Mucosa of rectum (tissue), 2 donors: Measurements from ENCODE around the gene MAB21L3.

Experiments used
- H3K27ac ChIP-seq, 2 donors: one replicate each; pipeline ENCODE4 v1.7.0; 2013; ENCODE audit warnings: inconsistent platforms in 2 of 2, low read depth in 2 of 2, low read length in 2 of 2
- H3K27me3 ChIP-seq, 2 donors: one replicate each; pipeline ENCODE4 v1.7.0; 2013; ENCODE audit warnings: low read length in 2 of 2; ENCODE audit not compliant: control insufficient read depth in 2 of 2, insufficient read depth in 2 of 2
- H3K36me3 ChIP-seq, 2 donors: one replicate each; pipeline ENCODE4 v1.7.0; 2013; ENCODE audit warnings: low read length in 2 of 2; ENCODE audit not compliant: control insufficient read depth in 2 of 2, insufficient read depth in 2 of 2
- H3K4me1 ChIP-seq, 2 donors: one replicate each; pipeline ENCODE4 v1.7.0; 2013; ENCODE audit warnings: low read length in 2 of 2, mild to moderate bottlenecking in 1 of 2; ENCODE audit not compliant: control insufficient read depth in 2 of 2, insufficient read depth in 2 of 2
- H3K4me3 ChIP-seq, 2 donors: one replicate each; pipeline ENCODE4 v1.7.0; 2013; ENCODE audit warnings: low read length in 2 of 2
- H3K9ac ChIP-seq, 2 donors: one replicate each; pipeline ENCODE4 v1.7.0; 2013; ENCODE audit warnings: low read length in 2 of 2, low read depth in 1 of 2, mild to moderate bottlenecking in 1 of 2
- H3K9me3 ChIP-seq, 2 donors: one replicate each; pipeline ENCODE4 v1.7.0; 2013; ENCODE audit warnings: low read length in 2 of 2; ENCODE audit not compliant: control insufficient read depth in 2 of 2
- donor health status: healthy.
- donor health status: Normal muscosa, but diverticular disease.

MAB21L3 gene

GRCh38 chr1:116110567-116111523 lies at the start of gene MAB21L3:
TSS of gene MAB21L3 (plus strand) at chr1:116111399. CDS start at chr1:116112616, 1,217 bp downstream.
- H3K9me3 ChIP-seq, result no peaks in the 10 kb centered on the region
- peak within 1 kb of the TSS; percentile 54 to 67 for H3K9ac ChIP-seq
- H3K36me3 ChIP-seq, result no peaks in the 10 kb centered on the region
- H3K4me3 ChIP-seq, result peak within 1 kb of the TSS; percentile 57 to 60
- peak within 1 kb of the TSS; percentile 92 to 96 for H3K27ac ChIP-seq
- H3K27me3 ChIP-seq, result no peaks in the 10 kb centered on the region
- H3K4me1 ChIP-seq, result peaks cover 20 to 30% of the 10 kb centered on the region in 2 donors

- no peaks in the 10 kb centered on the region for H3K36me3 ChIP-seq
- no peak overlapping the region for H3K9ac ChIP-seq
- H3K4me1 ChIP-seq, result no peaks in the 10 kb centered on the region
- H3K27me3 ChIP-seq, result no peaks in the 10 kb centered on the region
- no peak overlapping the region for H3K27ac ChIP-seq
- H3K4me3 ChIP-seq, result no peak overlapping the region
- H3K9me3 ChIP-seq, result no peaks in the 10 kb centered on the region
These were observed 49.0 kb upstream of the MAB21L3 start for GRCh38 chr1:116062201-116062600.

GRCh38 chr1:116064616-116065015 lies 46.6 kb upstream of the MAB21L3 start:
- no peaks in the 10 kb centered on the region for H3K4me1 ChIP-seq
- no peaks in the 10 kb centered on the region for H3K27me3 ChIP-seq
- H3K9me3 ChIP-seq, result no peaks in the 10 kb centered on the region
- no peak overlapping the region for H3K27ac ChIP-seq
- H3K9ac ChIP-seq, result no peak overlapping the region
- H3K36me3 ChIP-seq, result no peaks in the 10 kb centered on the region
- H3K4me3 ChIP-seq, result no peak overlapping the region

- Histone ChIP-seq H3K4me3 (no peak overlapping the region), H3K27me3 (no peaks in the 10 kb centered on the region), H3K9ac (no peak overlapping the region), H3K4me1 (no peaks in the 10 kb centered on the region), H3K9me3 (no peaks in the 10 kb centered on the region), H3K27ac (peak overlapping the region in 1 of 2 donors; percentile 37), H3K36me3 (no peaks in the 10 kb centered on the region)
These were observed 44.2 kb upstream of the MAB21L3 start for GRCh38 chr1:116066868-116067565.

- H3K36me3 ChIP-seq, result no peaks in the 10 kb centered on the region
- H3K4me1 ChIP-seq, result no peaks in the 10 kb centered on the region
- H3K4me3 ChIP-seq, result no peak overlapping the region
- peak overlapping the region in 1 of 2 donors; percentile 37 for H3K27ac ChIP-seq
- no peaks in the 10 kb centered on the region for H3K9me3 ChIP-seq
- no peak overlapping the region for H3K9ac ChIP-seq
- H3K27me3 ChIP-seq, result no peaks in the 10 kb centered on the region
These were observed 43.7 kb upstream of the MAB21L3 start for GRCh38 chr1:116067566-116067890.

GRCh38 chr1:116075575-116075974 lies 35.6 kb upstream of the MAB21L3 start:
- Histone ChIP-seq H3K9ac (no peak overlapping the region), H3K36me3 (no peaks in the 10 kb centered on the region), H3K27ac (no peak overlapping the region), H3K27me3 (no peaks in the 10 kb centered on the region), H3K9me3 (no peaks in the 10 kb centered on the region), H3K4me3 (no peak overlapping the region), H3K4me1 (no peaks in the 10 kb centered on the region)

GRCh38 chr1:116075990-116076389 lies 35.2 kb upstream of the MAB21L3 start:
- H3K9me3 ChIP-seq, result no peaks in the 10 kb centered on the region
- no peaks in the 10 kb centered on the region for H3K27me3 ChIP-seq
- H3K4me1 ChIP-seq, result no peaks in the 10 kb centered on the region
- H3K9ac ChIP-seq, result no peak overlapping the region
- no peak overlapping the region for H3K27ac ChIP-seq
- no peak overlapping the region for H3K4me3 ChIP-seq
- no peaks in the 10 kb centered on the region for H3K36me3 ChIP-seq

- Histone ChIP-seq H3K27me3 (no peaks in the 10 kb centered on the region), H3K27ac (no peak overlapping the region), H3K36me3 (no peaks in the 10 kb centered on the region), H3K9ac (no peak overlapping the region), H3K4me1 (no peaks in the 10 kb centered on the region), H3K4me3 (no peak overlapping the region), H3K9me3 (no peaks in the 10 kb centered on the region)
These were observed 34.4 kb upstream of the MAB21L3 start for GRCh38 chr1:116076831-116077230.

GRCh38 chr1:116078699-116079223 lies 32.4 kb upstream of the MAB21L3 start:
- Histone ChIP-seq H3K36me3 (no peaks in the 10 kb centered on the region), H3K27ac (no peak overlapping the region), H3K4me1 (no peaks in the 10 kb centered on the region), H3K27me3 (no peaks in the 10 kb centered on the region), H3K9ac (no peak overlapping the region), H3K9me3 (no peaks in the 10 kb centered on the region), H3K4me3 (no peak overlapping the region)

- Histone ChIP-seq H3K27ac (no peak overlapping the region), H3K4me3 (no peak overlapping the region), H3K27me3 (no peaks in the 10 kb centered on the region), H3K4me1 (peaks cover 5 to 7% of the 10 kb centered on the region in 2 donors), H3K9me3 (peaks cover 2 to 6% of the 10 kb centered on the region in 2 donors), H3K9ac (no peak overlapping the region), H3K36me3 (no peaks in the 10 kb centered on the region)
These were observed 23.6 kb upstream of the MAB21L3 start for GRCh38 chr1:116087628-116088027.
